ENCODE results near the gene ADRB2.

ADRB2 gene

DNA sequence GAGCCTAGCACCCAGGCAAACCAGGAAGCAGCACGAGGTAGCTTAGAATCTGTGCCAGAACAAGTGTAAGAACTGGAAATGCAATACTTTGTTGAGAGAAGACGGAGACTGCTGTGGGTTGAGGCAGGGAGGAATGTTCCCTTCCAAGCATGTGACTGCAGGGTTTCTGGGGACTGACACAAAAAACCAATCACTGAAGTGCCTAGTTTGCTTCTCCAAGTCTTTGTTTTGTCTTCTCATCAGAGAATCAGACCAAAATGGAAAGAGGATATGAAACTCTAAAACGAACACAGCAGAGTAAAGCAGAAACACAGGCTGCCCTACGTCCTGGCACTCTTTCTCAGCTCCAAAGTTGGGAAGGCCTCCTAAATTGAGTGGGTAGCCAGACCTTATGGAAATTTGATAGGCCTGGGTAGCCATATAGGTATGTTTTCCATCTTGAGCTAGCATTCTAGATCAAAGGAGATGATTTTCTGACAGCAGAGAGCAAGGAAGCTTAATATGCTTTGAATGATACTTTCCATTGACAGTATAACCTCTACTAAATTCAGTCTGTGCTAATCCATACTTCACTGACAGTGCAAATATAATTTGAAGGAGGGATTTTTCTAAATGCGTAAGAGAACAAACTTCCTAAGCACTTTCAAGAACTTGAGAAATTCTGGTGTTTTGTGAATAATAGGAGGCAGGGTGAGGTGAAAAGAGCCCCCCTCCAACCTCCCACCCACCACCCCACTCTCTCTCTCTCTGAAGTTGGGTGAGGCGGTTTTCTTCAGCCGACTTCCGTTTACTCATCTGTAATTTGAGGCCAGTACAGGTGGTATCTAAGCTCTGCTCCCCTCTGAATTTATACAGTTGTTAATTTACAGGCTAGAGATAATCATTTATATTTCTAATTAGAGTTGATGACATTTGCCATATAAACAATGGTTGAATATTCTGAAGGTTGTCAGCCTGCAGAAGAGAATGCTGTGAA is 5.5 kb downstream of the ADRB2 start:
- DNase-seq (ENCODE audit: low read depth in 2 of 2), result no peak

DNA sequence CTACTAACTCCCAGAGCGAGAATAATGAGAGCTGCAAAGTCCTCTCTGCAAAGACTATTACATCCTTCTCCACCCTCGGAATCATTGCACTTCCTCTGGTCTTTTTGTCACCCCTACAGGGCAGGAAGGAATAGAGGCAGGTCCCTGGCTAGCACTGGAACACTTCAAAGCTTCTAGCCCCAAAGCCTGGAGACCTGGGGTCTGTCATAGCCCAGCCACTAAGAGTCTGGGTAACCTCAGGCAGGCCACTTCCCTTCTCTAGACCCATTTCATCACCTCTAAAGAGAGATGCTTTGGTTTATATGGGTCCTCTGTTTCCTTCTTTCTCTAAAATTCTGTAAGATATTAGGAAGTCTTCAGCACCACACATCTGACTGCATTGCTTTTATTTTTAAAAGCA is 6.7 kb downstream of the ADRB2 start:
- DNase-seq (ENCODE audit: low read depth in 2 of 2), result no peak

DNA sequence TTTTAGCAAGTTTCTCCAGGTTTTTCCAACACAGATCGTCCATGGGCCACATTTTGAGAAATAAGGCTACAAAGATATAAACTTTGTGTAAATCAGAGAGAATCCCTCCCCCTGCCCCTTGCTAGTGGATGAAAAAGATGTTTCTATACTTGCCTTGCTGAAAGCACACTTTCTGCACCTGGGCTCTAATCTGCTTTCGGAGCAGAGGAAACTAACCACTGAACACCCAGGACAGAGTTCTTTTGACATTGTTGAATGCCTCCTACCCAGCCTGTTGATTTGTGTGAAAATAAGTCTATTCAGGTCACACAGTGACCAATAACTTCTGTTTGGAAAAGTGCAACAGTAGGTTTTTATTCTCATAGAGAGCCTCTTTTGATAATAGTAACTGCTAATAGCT is 7.5 kb downstream of the ADRB2 start:
- no peak for DNase-seq (ENCODE audit: low read depth in 2 of 2)

DNA sequence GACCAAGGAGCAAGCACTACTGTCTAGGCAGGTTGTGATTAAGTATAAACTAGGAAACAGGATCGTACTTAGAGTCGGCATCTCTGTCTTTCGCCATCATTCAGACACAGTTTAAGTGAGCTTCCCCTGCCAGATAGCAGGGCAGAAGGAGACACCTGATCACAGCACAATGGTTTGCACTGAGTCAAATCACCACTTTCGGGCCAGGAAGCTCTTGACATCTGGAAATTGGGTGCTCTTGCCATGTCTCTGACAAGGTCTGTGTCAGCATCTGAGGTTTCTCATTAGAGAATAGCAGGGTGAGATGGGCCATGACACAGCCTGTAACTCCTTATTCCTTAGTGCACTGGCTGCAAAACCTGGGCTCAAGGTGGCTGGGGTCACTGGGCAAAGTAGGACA is 8.3 kb downstream of the ADRB2 start:
- DNase-seq (ENCODE audit: low read depth in 2 of 2), result no peak

DNA sequence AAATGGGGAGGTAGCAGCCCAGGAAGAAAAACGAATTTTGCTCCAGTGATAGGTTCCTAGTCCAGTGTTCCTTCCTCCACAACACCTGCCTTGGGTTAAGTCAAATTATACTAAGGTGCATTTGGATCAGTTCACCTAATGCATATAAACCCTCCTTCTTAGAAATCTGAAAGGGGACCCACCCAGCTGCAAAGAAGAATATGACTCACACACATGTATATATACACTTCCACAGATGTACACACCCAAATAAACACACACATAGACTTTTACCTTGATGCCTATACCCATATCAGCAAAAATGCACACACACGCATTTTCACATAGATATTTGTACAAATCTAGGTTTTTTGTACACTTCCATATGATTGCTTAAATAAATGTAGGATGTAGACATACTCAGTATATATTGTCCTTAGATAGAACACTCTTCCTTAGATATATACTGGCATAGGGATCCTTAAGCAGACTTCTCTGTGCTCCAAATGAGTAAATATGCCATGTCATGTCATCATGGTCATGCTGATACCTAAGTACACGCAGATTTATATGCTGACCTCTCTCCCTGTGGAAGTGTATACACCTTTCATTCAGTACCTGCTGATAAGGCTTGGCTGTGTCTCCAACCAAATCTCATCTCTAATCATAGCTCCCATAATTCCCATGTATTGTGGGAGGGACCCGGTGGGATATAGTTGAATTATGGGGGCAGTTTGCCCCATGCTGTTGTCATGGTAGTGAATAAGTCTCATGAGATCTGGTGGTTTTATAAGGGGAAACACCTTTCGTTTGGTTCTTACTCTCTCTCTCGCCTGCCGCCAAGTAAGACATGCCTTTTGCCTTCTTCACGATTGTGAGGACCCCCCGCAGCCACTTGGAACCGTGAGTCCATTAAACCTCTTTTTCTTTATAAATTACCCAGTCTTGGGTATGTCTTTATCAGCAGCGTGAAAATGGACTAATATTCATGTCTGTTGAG is 10.2 kb downstream of the ADRB2 start:
- DNase-seq (ENCODE audit: low read depth in 2 of 2), result no peak

DNA sequence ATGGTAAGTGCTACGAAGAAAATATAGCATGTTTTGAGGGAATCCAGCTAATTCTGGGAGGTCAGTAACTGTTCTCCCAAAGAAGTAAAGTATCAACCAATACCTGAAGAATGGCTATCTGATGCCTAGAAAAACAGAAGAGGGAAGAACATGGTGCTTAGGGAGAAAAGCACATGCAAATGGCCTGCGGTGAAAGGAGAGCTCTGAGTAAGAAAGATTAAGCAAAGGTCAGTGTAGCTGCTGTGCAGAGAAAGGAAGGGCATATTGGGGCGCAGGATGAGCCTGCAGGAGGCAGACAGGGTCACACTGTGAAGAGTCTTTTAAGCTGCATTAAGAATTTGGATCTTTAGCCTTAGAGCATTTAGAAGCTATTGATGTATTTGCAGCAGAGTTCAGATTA is 11.0 kb downstream of the ADRB2 start:
- no peak for DNase-seq (ENCODE audit: low read depth in 2 of 2)

DNA sequence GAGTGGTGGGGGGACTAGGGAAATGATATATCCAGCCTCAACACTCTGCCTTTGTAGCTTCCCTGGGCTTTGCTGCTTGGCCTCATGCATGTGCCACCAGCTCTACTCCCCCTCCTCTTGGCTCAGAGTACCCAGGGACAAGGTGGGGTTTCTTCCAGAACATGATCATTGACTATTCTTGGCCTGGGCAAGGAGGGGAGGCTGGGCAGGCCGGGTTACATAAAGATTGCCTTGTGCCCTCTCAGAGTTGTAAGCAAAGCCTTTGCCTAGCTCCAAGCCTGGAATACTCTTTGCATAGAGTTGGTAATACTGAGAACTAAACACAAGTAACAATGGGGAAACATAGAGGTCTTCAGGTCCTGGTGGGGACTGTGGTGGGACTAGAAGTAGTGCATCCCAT is 11.9 kb downstream of the ADRB2 start:
- no peak for DNase-seq (ENCODE audit: low read depth in 2 of 2)

DNA sequence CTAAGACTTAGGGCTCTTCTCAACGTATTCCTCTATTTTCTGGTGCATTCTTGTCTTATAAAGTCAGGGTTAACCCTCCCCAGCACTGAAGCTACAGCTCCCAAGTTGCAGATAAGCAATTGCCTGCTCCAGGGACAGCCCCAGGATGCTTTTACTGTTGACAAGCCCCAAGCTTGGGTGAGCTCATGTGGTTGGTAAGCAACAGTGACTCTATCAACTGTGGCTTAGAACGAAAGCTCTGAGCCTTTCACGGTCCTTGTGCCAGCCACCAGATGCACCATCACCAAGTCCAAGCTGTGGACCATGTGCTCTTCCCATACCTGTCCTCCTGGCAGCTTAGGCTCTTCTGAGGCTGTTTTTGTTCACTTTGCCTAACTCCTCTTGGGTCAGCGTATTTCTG is 13.5 kb downstream of the ADRB2 start:
- no peak for DNase-seq (ENCODE audit: low read depth in 2 of 2)

DNA sequence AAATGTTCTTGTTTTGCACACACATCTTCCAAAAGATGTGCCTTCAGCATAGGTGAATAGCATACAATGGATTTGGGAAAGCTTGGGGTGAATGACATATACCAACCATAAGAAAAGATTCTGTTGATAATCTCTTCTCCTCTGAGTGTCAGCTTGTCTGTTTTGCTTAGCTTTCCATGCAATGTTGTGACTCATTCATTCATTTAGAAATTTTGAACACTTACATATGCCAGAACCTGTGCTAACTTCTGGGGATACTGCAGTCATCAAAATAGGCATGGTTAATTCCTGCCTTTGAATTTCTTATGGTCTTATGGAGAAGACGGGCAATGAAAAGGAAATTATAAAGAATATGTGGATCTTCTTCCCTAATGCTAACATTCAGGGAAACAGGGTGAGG is 14.1 kb downstream of the ADRB2 start:
- DNase-seq (ENCODE audit: low read depth in 2 of 2), result no peak

DNA sequence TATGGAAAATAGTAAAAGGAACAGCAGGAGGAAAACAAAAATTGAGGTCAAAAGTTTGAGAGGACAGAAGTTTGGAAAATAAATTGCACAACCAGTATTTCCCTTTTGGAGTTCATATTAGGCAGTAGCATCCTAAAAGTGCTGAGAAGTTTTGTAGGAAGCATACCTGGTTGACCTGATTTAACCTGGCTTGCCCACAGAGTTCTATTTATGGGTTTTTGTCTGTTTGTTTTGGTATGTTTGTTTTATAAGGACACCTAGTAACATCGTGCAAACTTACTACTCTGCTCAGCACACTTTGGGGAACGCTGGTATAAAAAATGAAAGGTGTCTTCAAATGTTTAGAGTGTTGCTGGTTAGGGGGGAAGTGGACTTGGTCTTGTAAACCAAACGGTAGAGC is 15.1 kb downstream of the ADRB2 start:
- DNase-seq (ENCODE audit: low read depth in 2 of 2), result no peak

DNA sequence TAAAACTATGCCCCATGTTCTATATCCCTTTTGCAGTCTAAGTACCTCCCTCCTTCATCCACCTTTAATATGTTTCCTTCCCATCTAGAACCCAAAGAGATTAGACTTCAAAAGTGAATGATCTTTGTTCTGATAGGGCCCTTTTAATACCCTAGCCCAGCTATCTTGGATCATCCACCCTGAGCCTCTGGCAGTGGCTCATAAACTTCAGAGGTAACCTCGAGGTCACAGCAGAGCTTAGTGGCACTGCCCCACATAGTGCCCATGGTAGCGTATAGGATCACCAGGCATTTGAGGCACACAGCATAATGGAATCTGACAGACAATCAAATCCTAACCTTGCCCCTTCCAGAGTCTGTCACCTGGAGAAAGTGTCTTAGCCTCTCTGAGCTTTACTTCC is 15.8 kb downstream of the ADRB2 start:
- no peak for DNase-seq (ENCODE audit: low read depth in 2 of 2)

DNA sequence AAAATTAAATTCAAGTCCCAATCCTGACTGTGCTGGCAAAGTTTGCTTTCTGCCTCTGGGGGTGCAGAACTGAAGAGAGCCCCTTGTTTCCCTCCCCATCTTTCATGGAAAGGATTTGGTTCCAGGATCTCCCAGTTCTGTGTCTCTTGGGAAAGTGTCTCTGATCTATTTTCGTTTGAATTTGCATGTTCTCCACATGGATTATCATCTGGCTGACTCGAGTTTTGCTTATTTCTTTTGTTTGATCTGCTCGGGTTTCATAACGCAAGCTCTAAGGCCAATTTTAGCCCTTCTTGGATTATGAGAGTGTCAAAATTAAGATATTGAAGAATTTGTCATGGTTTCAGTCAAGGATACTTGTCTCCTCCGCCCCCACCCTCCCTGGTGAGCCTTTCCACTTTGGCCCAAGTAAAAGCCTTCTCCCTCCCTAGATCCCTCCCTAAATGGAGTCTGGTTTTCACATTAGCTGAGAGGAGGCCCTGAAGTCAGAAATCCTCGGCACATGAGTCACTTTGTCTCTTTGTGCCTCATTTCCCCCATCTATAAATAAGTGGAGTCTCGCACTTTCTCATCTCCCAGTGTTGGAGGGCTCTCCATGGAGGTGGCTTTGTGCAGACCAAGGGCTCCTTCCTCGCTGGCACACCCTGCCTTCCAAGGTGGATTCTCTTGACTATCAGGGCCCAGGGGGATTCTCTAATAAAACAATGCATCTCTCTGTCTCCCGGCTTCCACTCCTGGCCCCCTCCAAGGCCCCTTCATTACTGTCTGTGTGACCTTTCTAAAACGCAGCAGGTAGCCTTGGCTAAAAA is 17.3 kb downstream of the ADRB2 start:
- DNase-seq (ENCODE audit: low read depth in 2 of 2), result no peak

DNA sequence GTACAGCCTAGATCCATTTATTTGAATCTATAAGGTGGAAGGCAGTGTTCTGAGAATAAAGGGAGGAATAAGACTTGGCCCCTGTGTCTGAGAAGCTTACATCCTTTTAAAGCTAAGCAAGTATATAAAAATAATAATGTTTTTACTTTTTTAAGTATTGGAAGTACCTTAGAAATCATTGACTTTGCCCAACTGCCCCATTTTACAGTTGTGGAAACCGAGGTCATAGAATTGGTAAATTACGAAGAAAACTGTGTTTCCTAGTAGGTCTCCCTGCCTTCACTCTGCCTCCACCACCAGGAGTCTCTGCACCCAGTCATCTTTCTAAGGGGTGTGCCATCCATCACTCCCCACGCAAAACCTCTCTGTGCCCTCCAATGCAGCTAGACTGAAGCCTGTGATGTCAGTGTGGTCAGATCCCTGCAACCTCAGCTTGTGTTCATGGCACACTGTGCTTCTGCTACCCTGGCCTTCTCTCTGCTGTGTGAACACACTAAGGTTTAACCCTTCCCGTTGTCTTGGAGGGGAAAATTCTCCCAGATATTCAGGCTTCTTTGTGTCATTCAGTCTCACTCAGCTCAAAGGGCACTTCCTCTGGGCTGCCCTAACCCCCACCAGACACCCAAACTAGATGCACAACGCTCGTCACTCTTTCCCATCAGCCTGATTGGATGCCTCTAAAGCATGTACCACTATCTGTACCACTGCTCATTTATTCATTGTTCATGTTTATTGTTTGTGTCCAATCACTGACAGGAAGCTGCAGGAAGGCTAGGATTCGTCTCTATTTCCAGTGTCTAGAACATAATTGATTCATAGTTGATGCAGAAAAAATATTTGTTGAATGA is 18.2 kb downstream of the ADRB2 start:
- DNase-seq (ENCODE audit: low read depth in 2 of 2), result no peak

DNA sequence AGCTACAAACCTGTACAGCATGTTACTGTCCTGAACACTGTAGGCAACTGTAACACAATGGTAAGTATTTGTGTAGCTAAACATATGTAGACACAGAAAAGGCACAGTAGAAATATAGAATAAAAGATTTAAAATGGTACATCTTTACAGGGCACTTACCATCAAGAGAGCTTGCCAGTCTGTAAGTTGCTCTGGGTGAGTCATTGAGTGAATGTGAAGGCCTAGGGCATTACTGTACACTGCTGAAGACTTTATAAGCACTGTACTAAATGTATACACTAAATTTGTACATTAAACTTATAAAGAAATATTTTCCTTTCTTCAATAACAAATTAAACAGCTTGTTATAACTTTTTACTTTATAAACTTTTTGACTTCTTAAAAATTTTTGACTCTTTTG is 20.5 kb downstream of the ADRB2 start:
- no peak for DNase-seq (ENCODE audit: low read depth in 2 of 2)

DNA sequence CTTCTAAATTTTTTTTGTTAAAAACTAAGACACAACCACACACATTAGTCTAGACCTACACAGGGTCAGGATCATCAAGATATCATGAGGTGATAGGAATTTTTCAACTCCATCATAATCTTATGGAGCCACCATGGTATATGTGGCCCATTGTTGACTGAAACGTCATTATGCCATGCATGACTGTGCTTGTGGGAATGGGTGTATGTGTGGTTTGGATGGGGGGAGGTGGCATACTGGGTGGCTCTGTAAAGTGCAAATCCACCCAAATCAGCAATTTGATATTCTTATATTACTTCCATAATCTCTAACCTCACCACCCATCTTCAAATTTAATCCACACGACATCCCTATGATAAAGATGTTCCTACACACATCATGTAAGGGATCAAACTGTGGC is 21.0 kb downstream of the ADRB2 start:
- no peak for DNase-seq (ENCODE audit: low read depth in 2 of 2)

DNA sequence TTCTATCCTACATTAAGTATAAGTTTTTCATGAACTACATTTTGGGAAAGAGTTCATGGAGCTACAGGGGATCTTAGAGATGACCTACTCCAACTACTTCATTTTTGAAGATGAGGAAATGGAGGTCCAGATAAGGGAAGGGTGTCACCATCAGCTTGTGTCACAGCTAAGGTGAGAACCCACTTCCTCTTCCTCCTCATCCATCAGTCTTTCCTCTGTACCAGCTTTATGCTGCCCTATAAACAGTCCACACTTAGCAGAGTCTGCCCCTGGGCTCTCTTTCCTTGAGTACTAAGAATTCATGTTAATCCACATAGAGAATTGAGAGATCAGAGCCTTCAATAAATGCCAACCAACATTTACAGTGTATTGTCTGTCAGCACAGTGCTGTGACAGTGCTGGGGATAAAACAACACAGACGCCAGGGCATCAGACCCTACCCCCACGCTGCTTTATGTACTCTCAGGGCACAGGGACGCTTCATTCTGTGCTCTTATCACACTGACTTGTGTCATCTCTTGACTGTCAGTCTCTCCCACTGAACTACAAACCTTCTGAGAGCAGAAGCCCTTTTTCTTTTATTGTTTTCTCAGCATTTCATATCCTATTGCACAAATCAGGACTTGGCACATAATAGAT is 22.1 kb downstream of the ADRB2 start:
- no peak for DNase-seq (ENCODE audit: low read depth in 2 of 2)

DNA sequence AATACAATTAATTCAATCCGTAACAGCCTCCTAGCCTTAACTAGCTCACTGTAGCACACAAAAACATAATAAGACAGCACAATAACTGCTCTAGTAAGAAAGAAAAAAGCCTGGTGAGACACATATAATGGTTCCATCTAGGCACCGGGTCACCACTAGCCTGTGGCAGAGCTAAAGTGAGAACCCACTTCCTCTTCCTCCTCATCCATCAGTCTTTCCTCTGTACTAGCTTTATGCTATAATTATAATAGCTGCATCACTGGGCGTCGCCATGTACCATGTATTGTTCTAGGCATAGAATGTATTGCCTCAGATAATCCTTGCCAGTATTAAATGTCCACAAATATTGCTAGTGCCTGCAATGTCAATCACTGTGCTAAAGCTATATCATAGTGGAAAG is 23.1 kb downstream of the ADRB2 start:
- DNase-seq (ENCODE audit: low read depth in 2 of 2), result no peak

DNA sequence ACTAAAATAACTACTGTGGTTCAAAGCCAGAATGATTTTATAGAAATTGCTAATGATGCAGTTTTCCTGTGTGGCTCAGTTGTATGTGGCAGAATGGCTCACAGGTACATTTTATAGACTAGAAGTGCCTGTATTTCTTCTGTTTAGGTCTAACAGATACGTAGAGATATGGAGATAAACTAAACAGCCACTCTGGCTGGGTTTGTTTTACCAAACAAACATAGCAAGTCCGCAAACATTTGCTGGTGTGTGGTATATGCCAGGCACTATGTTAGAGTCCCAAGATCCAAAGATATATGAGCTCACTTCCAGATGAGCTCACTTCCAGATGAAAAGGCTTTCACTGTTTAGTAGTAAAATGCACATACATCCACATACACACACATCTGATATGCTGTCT is 24.4 kb downstream of the ADRB2 start:
- no peak for DNase-seq (ENCODE audit: low read depth in 2 of 2)

DNA sequence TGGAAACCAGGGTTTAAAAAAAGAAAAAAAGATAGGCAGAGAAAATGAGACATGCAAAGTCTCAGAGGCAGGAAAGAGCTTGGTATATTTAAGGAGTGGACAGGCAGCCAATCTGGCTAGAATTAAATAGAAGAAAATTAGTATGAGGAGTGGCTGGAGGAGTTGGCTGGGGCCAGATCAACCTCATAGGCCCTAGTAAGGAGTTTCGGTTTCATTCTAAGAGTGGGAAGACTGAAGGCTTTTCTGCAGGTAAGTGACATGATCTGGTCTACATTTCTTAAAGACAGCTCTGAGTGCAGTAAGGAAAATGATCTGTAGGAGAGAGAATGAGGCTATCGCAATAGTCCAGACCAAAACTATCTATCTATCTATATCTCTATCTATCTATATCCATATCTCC is 27.5 kb downstream of the ADRB2 start:
- no peak for DNase-seq (ENCODE audit: low read depth in 2 of 2)

DNA sequence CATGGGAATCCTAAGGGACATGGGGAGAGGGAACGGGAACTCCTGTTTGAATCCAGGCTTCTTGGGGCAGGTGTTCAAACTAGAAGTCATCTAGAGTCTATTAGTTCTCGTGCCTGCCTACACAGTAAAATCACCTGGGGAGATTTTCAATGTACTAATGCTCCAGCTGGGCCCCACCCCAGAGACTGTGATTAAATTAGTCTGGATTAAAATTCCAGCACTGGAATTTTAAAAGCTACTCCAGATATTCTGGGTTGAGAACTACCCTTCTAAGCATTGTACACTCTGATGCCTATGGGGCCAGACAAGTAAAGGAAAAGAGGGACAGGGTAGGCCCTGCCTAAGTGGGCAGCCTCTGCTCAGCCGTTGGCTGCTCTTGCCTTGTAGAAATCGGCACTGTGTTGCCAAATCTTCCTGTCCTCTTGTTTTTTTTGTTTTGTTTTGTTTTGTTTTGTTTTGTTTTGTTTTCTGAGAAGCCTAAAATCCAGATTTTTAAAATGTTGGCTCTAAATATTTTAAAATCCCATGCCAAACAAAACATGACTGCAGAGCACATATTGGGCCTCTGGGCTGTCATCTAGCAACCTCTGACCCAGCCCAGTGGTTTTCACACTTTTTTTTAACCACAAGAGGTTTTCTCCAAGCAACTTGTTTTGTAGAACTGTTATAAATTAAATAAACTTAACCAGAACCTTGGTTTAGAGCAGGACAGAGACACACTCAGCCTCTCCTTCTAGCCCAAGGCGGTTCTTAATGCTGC is 29.0 kb downstream of the ADRB2 start:
- no peak for DNase-seq (ENCODE audit: low read depth in 2 of 2)
